GM19035 (cell line): ENCODE measurements around the gene SIDT1.

Source experiments
- ATAC-seq: cut with Tn5 transposase; IDR thresholded peaks from one replicate; pipeline ENCODE4 v1.9.1; 2021; ENCODE audit not compliant: unreplicated experiment

SIDT1 gene

GRCh38 chr3:113676261-113676660 lies 143.9 kb downstream of the SIDT1 start:
- no peak for ATAC-seq

- no peak for ATAC-seq
Observed at GRCh38 chr3:113677737-113678136, 145.4 kb downstream of the SIDT1 start.

GRCh38 chr3:113678773-113679172 lies 146.4 kb downstream of the SIDT1 start:
- ATAC-seq, result no peak
